ENCODE measurements around the gene BLTP1.

BLTP1 gene

GRCh38 chr4:122117743-122118142 is 34.4 kb upstream of the BLTP1 start:
- TF ChIP-seq EZH2phosphoT487 (IDR thresholded peaks at IDR 0.05; ENCODE audit: low read length) (no peak), EZH2 (optimal IDR thresholded peaks at IDR 0.05; ENCODE audit: low read depth, low read length) (no peak), CTCF (IDR thresholded peaks at IDR 0.05; ENCODE audit: low read length) (no peak)
- no peaks in the 10 kb centered on the region for H4K20me1 ChIP-seq (ENCODE audit: insufficient read depth, low read length)
- no peaks in the 10 kb centered on the region for H3K9me3 ChIP-seq (replicated peaks; ENCODE audit: insufficient read depth, low read length)
- H3K4me3 ChIP-seq (ENCODE audit: low read length) = no peak overlapping the region
- no peaks in the 10 kb centered on the region for H3K9me2 ChIP-seq (replicated peaks; ENCODE audit: insufficient read depth, low read length)
- H3K79me2 ChIP-seq (ENCODE audit: low read length) = no peaks in the 10 kb centered on the region
- H3K27me3 ChIP-seq (replicated peaks; ENCODE audit: insufficient read depth, low read length) = no peaks in the 10 kb centered on the region
- no peaks in the 10 kb centered on the region for H3F3A ChIP-seq (ENCODE audit: insufficient read depth, low read length)
- no peak overlapping the region for H3K27ac ChIP-seq (ENCODE audit: low read length)
- no peaks in the 10 kb centered on the region for H3K36me3 ChIP-seq (replicated peaks; ENCODE audit: insufficient read depth, low read length)
- H3K4me1 ChIP-seq (ENCODE audit: low read length) = no peaks in the 10 kb centered on the region
- DNase-seq = no peak
- no peak overlapping the region for H3K9ac ChIP-seq (ENCODE audit: low read length)
- H3K4me2 ChIP-seq (ENCODE audit: low read depth, low read length) = no peak overlapping the region
- H2AFZ ChIP-seq (ENCODE audit: low read length) = no peak overlapping the region

GRCh38 chr4:122118243-122118642 is 33.9 kb upstream of the BLTP1 start:
- DNase-seq = no peak
- H3K36me3 ChIP-seq (replicated peaks; ENCODE audit: insufficient read depth, low read length) = no peaks in the 10 kb centered on the region
- H3K27me3 ChIP-seq (replicated peaks; ENCODE audit: insufficient read depth, low read length) = no peaks in the 10 kb centered on the region
- no peak overlapping the region for H3K27ac ChIP-seq (ENCODE audit: low read length)
- no peaks in the 10 kb centered on the region for H4K20me1 ChIP-seq (ENCODE audit: insufficient read depth, low read length)
- H3K9me3 ChIP-seq (replicated peaks; ENCODE audit: insufficient read depth, low read length) = no peaks in the 10 kb centered on the region
- no peak overlapping the region for H3K4me2 ChIP-seq (ENCODE audit: low read depth, low read length)
- no peak overlapping the region for H3K9ac ChIP-seq (ENCODE audit: low read length)
- H3K4me3 ChIP-seq (ENCODE audit: low read length) = no peak overlapping the region
- no peak overlapping the region for H2AFZ ChIP-seq (ENCODE audit: low read length)
- no peaks in the 10 kb centered on the region for H3K79me2 ChIP-seq (ENCODE audit: low read length)
- TF ChIP-seq EZH2phosphoT487 (IDR thresholded peaks at IDR 0.05; ENCODE audit: low read length) (no peak), CTCF (IDR thresholded peaks at IDR 0.05; ENCODE audit: low read length) (no peak), EZH2 (optimal IDR thresholded peaks at IDR 0.05; ENCODE audit: low read depth, low read length) (no peak)
- no peaks in the 10 kb centered on the region for H3F3A ChIP-seq (ENCODE audit: insufficient read depth, low read length)
- no peaks in the 10 kb centered on the region for H3K9me2 ChIP-seq (replicated peaks; ENCODE audit: insufficient read depth, low read length)
- H3K4me1 ChIP-seq (ENCODE audit: low read length) = no peaks in the 10 kb centered on the region

DNA sequence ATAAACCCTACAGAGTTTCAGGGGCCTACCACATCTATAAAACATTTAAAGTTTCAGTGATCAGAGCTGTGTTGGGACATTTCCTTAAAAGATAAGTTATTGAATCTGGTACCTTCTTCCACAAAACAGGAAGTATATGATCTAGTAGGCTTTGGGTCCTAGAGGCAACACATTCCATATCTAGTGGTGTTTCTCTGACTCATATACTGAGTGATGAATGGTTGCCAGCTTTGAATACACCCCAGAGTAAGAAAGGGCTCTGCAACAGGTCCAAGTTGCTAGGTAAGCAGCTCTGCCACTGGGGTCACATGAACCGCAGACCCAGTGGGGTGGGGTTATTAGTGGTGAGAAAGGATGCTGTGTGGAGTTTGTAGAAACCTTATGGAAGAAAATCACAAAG is 32.4 kb upstream of the BLTP1 start:
- no peak overlapping the region for H3K4me2 ChIP-seq (ENCODE audit: low read depth, low read length)
- H3K27ac ChIP-seq (ENCODE audit: low read length) = no peak overlapping the region
- H3K36me3 ChIP-seq (replicated peaks; ENCODE audit: insufficient read depth, low read length) = no peaks in the 10 kb centered on the region
- no peak overlapping the region for H3K4me3 ChIP-seq (ENCODE audit: low read length)
- H3K27me3 ChIP-seq (replicated peaks; ENCODE audit: insufficient read depth, low read length) = no peaks in the 10 kb centered on the region
- H3K4me1 ChIP-seq (ENCODE audit: low read length) = no peaks in the 10 kb centered on the region
- H2AFZ ChIP-seq (ENCODE audit: low read length) = no peak overlapping the region
- H3K9me3 ChIP-seq (replicated peaks; ENCODE audit: insufficient read depth, low read length) = no peaks in the 10 kb centered on the region
- H3K79me2 ChIP-seq (ENCODE audit: low read length) = no peaks in the 10 kb centered on the region
- H3K9ac ChIP-seq (ENCODE audit: low read length) = no peak overlapping the region
- no peaks in the 10 kb centered on the region for H3K9me2 ChIP-seq (replicated peaks; ENCODE audit: insufficient read depth, low read length)
- TF ChIP-seq EZH2phosphoT487 (IDR thresholded peaks at IDR 0.05; ENCODE audit: low read length) (no peak), EZH2 (optimal IDR thresholded peaks at IDR 0.05; ENCODE audit: low read depth, low read length) (no peak), CTCF (IDR thresholded peaks at IDR 0.05; ENCODE audit: low read length) (no peak)
- no peaks in the 10 kb centered on the region for H3F3A ChIP-seq (ENCODE audit: insufficient read depth, low read length)
- DNase-seq = no peak
- H4K20me1 ChIP-seq (ENCODE audit: insufficient read depth, low read length) = no peaks in the 10 kb centered on the region
